Effector memory CD8-positive, alpha-beta T cell (primary cell): Measurements from ENCODE around the gene HSD17B10.

ENCODE experiments used
- ATAC-seq: fragments of 150-1000 bp; cut with Tn5 transposase; replicated peaks from 2 replicates; pipeline ENCODE4 v1.10.0; 2021; ENCODE audit warnings: mild to moderate bottlenecking, moderate library complexity
- DNase-seq, 3 experiments: peaks; one replicate each; pipeline ENCODE4 v3.0.0; 2021
- H3K27ac Mint-ChIP-seq, 2 donors: one replicate each; pipeline ENCODE4 v1.8.0; 2022; ENCODE audit warnings: mild to moderate bottlenecking in 2 of 2, mixed read lengths in 2 of 2, moderate library complexity in 2 of 2
- H3K27me3 Mint-ChIP-seq, 2 donors: one replicate each; pipeline ENCODE4 v1.8.0; 2022; ENCODE audit warnings: mixed read lengths in 2 of 2
- H3K36me3 Mint-ChIP-seq: one replicate; pipeline ENCODE4 v1.8.0; 2022; ENCODE audit warnings: mild to moderate bottlenecking, moderate library complexity, mixed read lengths; ENCODE audit not compliant: insufficient read depth
- H3K4me1 Mint-ChIP-seq, 2 donors: one replicate each; pipeline ENCODE4 v1.8.0; 2022; ENCODE audit warnings: low read depth in 2 of 2, mixed read lengths in 2 of 2
- H3K4me3 Mint-ChIP-seq, 2 donors: one replicate each; pipeline ENCODE4 v1.8.0; 2022; ENCODE audit warnings: mild to moderate bottlenecking in 2 of 2, mixed read lengths in 2 of 2, moderate library complexity in 2 of 2
- H3K9me3 Mint-ChIP-seq, 2 donors: one replicate each; pipeline ENCODE4 v1.8.0; 2022; ENCODE audit warnings: mixed read lengths in 2 of 2

HSD17B10 gene

DNA sequence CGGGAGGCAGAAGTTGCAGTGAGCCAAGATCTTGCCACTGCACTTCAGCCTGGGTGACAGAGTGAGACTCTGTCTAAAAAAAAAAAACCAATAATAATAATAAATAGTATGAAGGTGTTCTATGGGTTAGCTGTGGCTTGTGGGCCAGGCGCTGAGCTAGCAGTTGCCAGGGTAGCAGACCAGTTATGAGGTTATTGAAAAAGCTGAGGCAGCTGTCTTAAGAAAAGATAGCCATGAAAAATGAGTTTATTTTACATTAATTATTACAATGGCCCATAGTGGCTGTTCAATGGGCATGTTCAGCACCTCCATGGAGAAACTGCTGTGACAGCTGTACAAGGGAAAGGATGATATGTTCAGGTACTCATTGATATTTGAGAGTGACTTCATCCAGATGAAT lies 13.3 kb upstream of the HSD17B10 start:
- H3K27me3 Mint-ChIP-seq, result no peaks in the 10 kb centered on the region
- H3K9me3 Mint-ChIP-seq, result no peaks in the 10 kb centered on the region
- no peaks in the 10 kb centered on the region for H3K4me1 Mint-ChIP-seq
- no peak for DNase-seq
- peaks cover 3% of the 10 kb centered on the region for H3K36me3 Mint-ChIP-seq
- no peak for ATAC-seq
- H3K4me3 Mint-ChIP-seq, result no peak overlapping the region
- H3K27ac Mint-ChIP-seq, result no peak overlapping the region

DNA sequence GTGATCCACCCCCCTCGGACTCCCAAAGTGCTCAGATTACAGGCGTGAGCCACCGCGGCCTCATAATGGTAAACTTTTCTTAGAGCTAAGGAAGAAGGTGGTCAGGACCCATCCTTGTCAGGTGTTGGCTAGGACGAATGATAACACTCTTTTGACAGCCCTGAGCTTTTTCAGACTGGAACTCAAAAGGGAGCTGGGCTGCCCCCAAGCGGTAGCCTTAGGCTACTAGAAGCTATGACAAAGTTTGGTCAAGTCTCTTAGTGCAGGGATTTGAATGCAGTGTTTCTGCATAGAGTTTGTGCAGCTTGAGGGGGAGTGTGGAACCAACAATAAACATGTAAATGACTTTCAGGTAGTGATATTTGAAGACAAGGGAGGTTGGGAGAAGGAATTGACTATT lies 11.8 kb upstream of the HSD17B10 start:
- peak; percentile 18 to 30 (median 22) for DNase-seq
- Mint-ChIP-seq H3K4me3 (no peak overlapping the region), H3K36me3 (peaks cover 3% of the 10 kb centered on the region), H3K27ac (no peak overlapping the region), H3K9me3 (no peaks in the 10 kb centered on the region), H3K27me3 (no peaks in the 10 kb centered on the region), H3K4me1 (peaks cover 0 to 5% of the 10 kb centered on the region in 2 donors)
- peak; percentile 36 for ATAC-seq

DNA sequence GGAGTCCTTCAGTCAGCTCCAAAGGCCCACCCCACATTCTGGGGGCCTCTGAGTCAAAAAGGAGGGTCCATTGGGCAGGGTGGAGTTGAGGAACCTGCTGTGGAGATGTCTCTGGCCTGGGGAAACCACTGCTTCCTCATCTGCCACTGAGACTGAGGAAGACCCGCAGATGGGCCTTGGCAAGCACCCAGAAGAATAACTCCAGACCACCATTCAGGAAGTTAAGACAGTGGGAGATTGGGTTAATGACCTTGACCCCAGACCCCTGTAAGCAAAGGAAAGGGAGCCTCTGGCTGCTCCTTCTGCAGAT lies 8.1 kb upstream of the HSD17B10 start:
- ATAC-seq, result no peak
- peak overlapping the region in 1 of 2 donors; percentile 76 for H3K4me3 Mint-ChIP-seq
- H3K27me3 Mint-ChIP-seq, result no peaks in the 10 kb centered on the region
- H3K4me1 Mint-ChIP-seq, result peaks cover 0 to 7% of the 10 kb centered on the region in 2 donors
- no peak overlapping the region for H3K27ac Mint-ChIP-seq
- H3K36me3 Mint-ChIP-seq, result peaks cover 2% of the 10 kb centered on the region
- H3K9me3 Mint-ChIP-seq, result no peaks in the 10 kb centered on the region
- DNase-seq, result no peak

DNA sequence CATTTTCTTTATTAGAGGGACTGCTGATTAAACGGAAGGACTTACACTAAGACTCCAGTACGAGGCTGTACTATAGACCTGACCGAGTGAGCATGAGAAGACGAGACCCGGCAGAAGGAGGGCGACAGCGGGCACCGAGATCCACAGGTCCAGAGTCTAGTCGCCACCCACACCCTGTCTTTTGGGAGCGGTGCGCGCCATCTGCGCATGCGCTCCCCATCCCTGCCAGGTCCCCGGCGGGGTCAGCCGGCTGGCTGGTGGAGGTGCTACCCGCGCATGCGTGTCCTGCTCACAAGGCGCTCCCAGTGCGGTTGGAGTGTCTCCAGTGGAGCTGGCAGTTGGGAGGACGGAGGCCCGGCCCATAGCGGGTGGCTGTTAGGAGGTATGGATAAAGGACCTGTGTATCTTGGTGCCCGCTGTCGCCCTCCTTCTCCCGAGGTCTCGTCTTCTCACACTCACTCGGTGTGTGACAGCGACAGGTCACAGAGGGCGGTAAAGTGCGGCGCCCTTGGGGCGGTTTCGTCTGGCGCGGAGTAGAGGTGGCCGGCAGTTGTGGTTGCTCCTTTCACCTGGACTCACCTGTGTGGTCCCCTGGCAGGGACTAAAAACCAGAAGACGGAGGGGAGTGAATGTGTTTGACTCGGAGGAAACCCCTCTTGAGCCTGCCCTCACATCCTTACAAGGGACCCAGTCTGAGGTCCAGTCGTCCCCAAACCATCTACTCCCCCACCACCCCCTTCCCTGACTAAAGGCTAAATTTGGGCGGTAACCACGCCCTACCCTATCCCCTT lies 7.6 kb upstream of the HSD17B10 start:
- peaks cover 0 to 7% of the 10 kb centered on the region in 2 donors for H3K4me1 Mint-ChIP-seq
- DNase-seq (peak; percentile 44 to 51 (median 49)), ATAC-seq (peak; percentile 79)
- peak overlapping the region; percentile 54 to 82 for H3K27ac Mint-ChIP-seq
- H3K27me3 Mint-ChIP-seq, result no peaks in the 10 kb centered on the region
- H3K4me3 Mint-ChIP-seq, result peak overlapping the region; percentile 76 to 78
- no peaks in the 10 kb centered on the region for H3K36me3 Mint-ChIP-seq
- H3K9me3 Mint-ChIP-seq, result no peaks in the 10 kb centered on the region

DNA sequence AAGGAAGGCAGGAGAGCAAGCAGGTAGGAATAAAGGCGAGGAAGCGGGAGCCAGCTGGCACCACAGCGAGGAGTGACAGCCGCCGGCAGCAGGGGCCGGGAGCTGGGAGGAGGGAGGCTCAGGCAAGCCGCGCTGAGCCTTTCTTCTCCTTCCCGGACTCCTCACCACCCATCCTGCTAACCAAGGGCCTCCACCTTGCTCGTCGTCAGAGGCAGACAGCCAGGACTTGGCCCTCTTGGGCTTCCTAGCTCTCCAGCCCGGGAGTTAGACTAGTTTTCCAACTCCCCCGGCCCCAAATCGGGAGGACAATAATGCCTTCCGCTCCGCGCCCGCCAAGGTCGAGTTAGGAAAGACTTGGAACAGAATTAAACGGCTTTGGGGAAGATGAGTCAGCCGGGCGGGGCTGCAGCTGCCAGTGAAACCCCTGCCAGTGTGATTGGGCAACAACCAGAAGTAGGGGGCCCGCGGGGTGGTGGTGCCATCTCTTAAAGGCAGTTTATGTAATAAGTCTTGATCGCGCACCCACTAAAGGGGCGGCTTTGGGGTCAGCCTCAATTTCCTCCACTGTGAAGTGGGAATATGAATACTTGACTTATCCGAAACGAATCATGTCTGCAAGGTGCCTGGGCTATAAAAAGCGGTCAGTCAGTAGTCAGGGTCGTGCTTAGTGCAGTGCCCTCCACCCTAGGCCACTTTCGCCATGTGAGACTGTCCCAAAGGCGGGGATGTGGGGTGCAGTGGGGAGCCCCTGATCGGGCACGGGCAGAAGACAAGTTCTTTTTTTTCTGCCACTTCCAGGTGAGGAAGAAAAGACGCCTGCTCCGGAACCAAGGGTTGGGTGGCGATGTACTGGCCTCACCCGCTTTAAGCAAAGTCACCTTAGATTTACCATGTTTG lies 6.7 kb upstream of the HSD17B10 start:
- peak overlapping the region; percentile 67 to 82 for H3K27ac Mint-ChIP-seq
- DNase-seq (no peak), ATAC-seq (no peak)

DNA sequence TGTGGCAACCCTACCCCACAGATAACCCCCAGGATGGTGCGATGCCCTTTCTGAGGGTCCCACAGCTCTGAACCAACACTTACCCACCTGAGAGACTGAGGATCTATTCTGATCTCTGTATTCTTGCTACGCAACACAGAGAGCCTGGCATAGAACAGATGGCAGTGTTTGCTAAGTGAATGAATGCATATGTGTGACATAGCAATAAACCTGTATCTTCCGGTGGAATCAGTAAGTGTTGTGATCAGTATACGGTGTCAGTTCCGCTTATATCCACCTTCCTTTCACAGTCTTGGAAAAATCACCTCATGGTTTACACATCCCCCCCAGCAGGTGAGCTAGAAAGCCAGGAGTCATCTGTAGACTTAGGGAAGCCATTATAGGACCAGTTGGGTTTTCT lies 5.9 kb upstream of the HSD17B10 start:
- Mint-ChIP-seq H3K4me1 (peaks cover 0 to 9% of the 10 kb centered on the region in 2 donors), H3K27me3 (no peaks in the 10 kb centered on the region), H3K4me3 (peak overlapping the region; percentile 67 to 76), H3K9me3 (no peaks in the 10 kb centered on the region), H3K27ac (peak overlapping the region in 1 of 2 donors; percentile 67), H3K36me3 (no peaks in the 10 kb centered on the region)
- no peak for ATAC-seq
- DNase-seq, result no peak

More for the DNA sequence above, 6.7 kb upstream of the HSD17B10 start:
- Mint-ChIP-seq H3K4me3 (peak overlapping the region; percentile 76 to 78), H3K36me3 (no peaks in the 10 kb centered on the region), H3K4me1 (peaks cover 0 to 9% of the 10 kb centered on the region in 2 donors), H3K9me3 (no peaks in the 10 kb centered on the region), H3K27me3 (no peaks in the 10 kb centered on the region)

DNA sequence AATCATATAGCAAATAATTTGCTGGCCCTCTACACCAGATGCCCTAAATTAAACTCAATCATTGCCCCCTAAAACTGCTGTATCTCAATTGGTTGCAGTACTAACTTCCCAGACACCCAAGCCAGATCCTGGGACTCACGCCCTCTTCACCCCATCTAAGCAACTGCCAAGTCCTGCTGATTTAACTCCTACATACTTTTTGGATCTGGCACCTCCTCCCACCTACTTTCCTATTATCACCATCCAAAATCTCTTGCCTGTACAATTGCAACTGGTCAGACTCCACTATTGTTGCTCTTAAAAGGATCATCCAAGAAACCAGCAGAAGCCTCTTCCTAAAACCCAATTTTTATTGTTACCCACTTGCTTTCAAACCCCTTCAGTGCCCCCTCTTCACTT lies 4.7 kb upstream of the HSD17B10 start:
- Mint-ChIP-seq H3K36me3 (peaks cover 7% of the 10 kb centered on the region), H3K4me1 (peaks cover 9 to 17% of the 10 kb centered on the region in 2 donors), H3K27ac (no peak overlapping the region), H3K9me3 (no peaks in the 10 kb centered on the region), H3K4me3 (no peak overlapping the region), H3K27me3 (no peaks in the 10 kb centered on the region)
- ATAC-seq (no peak), DNase-seq (no peak)

DNA sequence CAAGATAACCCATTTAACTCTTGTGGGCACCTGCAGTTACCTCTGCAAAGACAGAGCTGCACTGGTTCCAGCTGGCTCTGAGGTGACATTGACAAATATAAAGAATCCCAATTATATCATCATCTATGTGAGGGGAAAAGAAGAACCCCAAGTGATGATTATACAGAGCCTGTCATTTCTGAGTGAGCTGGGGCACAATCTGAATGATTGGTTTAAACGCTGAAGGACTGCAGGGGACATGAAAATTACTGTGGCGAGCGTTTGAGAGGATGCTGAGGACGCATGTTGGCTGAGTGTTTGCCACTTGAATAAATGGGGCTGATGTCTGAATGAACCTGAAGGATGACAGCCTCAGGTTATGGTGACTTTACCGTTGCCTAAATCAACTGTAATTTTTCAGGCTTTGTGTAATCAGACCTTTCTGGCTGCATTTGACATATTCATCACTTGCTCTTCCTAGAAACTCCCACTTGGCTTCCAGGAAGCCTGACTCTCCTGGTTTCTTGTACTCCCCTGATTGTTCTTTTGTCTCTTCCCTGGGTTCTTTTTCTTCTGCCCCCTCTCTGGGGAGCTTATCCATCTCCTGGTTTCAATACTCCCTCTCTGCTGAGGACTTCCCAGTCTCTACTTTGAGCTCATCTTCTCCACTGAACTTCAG lies 4.1 kb upstream of the HSD17B10 start:
- no peak for ATAC-seq
- H3K27ac Mint-ChIP-seq, result no peak overlapping the region

DNA sequence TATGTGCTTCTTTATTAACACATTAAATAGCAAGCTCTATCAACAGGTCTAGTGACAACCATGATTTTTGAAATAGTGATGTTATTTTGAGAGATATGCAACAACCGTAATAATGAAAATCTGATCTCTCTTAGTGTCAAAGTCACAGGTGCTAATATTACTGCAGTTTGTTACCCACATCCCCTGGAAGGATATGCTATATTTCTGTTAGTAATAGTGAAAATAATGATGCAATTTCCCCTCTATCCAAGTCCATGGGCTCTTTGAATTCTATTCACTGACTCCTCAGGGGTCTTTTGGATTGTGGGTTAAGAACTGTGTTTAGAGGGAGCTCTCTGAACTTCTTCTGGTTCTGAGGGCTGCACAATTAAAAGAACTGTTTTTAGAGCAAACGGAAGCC lies 3.0 kb upstream of the HSD17B10 start:
- Mint-ChIP-seq H3K27ac (no peak overlapping the region), H3K27me3 (no peaks in the 10 kb centered on the region)

More for the DNA sequence above, 4.1 kb upstream of the HSD17B10 start:
- Mint-ChIP-seq H3K9me3 (no peaks in the 10 kb centered on the region), H3K4me1 (peaks cover 10 to 20% of the 10 kb centered on the region in 2 donors), H3K36me3 (peaks cover 7% of the 10 kb centered on the region), H3K4me3 (no peak overlapping the region), H3K27me3 (no peaks in the 10 kb centered on the region)
- no peak for DNase-seq

DNA sequence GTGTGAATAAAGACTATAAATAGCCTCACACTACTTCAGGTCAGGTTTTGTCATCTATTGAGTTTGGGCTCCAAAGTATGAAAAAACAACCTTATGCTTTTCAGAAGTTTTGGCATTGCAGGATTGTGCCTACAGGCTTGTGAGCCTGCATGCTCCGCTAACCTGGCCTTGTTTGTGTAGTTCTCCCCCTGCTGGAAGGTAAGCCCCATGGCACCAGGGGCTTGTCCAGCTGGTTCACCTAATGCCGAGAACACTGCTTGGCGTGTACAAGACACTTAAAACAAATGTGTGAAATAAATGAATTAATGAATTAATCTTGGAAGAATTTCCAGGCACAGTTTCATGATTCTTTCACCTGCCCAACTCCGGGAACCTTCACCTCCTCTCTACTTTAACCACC lies 1.8 kb upstream of the HSD17B10 start:
- peak; percentile 56 to 58 (median 57) for DNase-seq
- H3K27ac Mint-ChIP-seq, result no peak overlapping the region
- H3K4me3 Mint-ChIP-seq, result no peak overlapping the region
- H3K9me3 Mint-ChIP-seq, result no peaks in the 10 kb centered on the region
- peaks cover 10 to 14% of the 10 kb centered on the region in 2 donors for H3K4me1 Mint-ChIP-seq
- H3K36me3 Mint-ChIP-seq, result peaks cover 7% of the 10 kb centered on the region
- peak; percentile 66 for ATAC-seq
- H3K27me3 Mint-ChIP-seq, result no peaks in the 10 kb centered on the region

More for the DNA sequence above, 3.0 kb upstream of the HSD17B10 start:
- ATAC-seq, result no peak
- H3K4me1 Mint-ChIP-seq, result peaks cover 10 to 20% of the 10 kb centered on the region in 2 donors
- peaks cover 7% of the 10 kb centered on the region for H3K36me3 Mint-ChIP-seq
- no peak overlapping the region for H3K4me3 Mint-ChIP-seq
- DNase-seq, result no peak
- no peaks in the 10 kb centered on the region for H3K9me3 Mint-ChIP-seq

DNA sequence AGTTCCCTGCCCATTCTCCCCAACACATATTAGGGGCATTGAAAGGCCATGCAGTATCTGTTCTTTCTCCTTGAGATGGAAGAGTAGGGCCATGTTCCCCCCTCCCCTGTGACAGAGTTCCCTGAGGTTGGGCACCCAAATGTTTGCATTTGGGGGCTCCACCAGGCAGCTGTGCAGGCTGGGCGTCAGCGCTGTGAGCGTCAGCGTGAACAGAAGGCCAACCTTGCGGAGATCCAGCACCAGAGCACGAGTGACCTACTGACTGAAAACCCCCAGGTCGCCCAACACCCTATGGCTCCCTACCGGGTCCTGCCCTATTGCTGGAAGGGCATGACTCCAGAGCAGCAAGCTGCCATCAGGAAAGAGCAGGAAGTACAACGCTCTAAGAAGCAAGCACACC lies 3.9 kb downstream of the HSD17B10 start:
- no peak overlapping the region for H3K4me3 Mint-ChIP-seq
- peak overlapping the region in 1 of 2 donors; percentile 23 for H3K27ac Mint-ChIP-seq
- no peaks in the 10 kb centered on the region for H3K27me3 Mint-ChIP-seq
- H3K4me1 Mint-ChIP-seq, result peaks cover 10% of the 10 kb centered on the region in 2 donors
- peaks cover 11% of the 10 kb centered on the region for H3K36me3 Mint-ChIP-seq
- no peak for DNase-seq
- H3K9me3 Mint-ChIP-seq, result no peaks in the 10 kb centered on the region
- no peak for ATAC-seq

DNA sequence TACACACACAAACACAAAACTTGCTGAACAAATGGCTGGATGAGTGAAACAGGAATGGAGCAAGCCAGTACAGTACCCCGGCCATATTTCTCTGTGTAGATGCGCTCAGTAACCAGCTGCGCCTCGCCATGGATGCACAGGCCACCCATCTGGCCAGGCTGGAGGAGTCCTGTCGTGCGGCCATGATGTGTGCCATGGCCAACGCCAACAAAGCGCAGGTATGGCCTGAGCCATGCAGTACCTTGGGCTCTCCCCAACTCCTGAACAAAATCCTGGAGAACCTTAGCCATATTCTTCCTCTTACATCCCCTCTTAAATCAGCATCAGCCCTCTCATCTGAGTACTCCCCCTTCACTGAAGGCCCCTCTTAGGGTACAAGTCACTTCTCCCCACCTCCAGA lies 4.4 kb downstream of the HSD17B10 start:
- no peaks in the 10 kb centered on the region for H3K9me3 Mint-ChIP-seq
- ATAC-seq (no peak), DNase-seq (no peak)
- H3K4me1 Mint-ChIP-seq, result peaks cover 10% of the 10 kb centered on the region in 2 donors
- H3K27ac Mint-ChIP-seq, result peak overlapping the region; percentile 23 to 51
- peaks cover 9% of the 10 kb centered on the region for H3K36me3 Mint-ChIP-seq
- no peak overlapping the region for H3K4me3 Mint-ChIP-seq
- H3K27me3 Mint-ChIP-seq, result no peaks in the 10 kb centered on the region

DNA sequence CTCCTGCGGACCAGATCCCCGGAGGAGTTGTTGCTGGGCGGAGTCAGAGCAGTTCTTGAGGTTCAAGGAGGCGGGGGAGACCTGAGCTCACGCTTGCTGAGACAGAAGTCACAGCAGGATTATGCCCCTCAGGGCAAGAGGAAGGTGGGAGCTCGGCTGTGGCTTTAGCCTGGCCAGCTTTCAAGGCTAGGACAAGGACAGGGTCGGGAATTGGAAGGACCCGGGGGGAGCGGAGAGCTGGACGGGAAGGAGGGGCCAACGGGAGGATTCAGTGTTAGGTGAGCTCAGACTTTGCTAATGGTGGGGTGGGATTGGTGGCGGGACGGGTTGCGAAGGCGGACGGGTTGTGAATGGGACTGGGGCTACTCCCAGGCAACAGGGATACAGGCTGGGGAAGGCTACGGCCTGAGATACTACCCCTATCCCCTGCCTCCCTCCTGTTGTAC lies 11.3 kb downstream of the HSD17B10 start, which contains the start of gene RIBC1:
TSS of gene RIBC1 (plus strand) at position 13 of the 446 bp plus-strand sequence. CDS start 3,404 bp downstream, outside the sequence.
- Mint-ChIP-seq H3K4me3 (peak within 1 kb of the TSS; percentile 84 to 94), H3K27me3 (no peaks in the 10 kb centered on the region), H3K9me3 (no peaks in the 10 kb centered on the region), H3K27ac (peak within 1 kb of the TSS; percentile 96 to 99), H3K4me1 (peaks cover 17 to 21% of the 10 kb centered on the region in 2 donors), H3K36me3 (peaks cover 15% of the 10 kb centered on the region)
- DNase-seq (no peak), ATAC-seq (no peak)
